SK-N-SH treated with all-trans-retinoic acid at 6 μM for 48 hours (cell line): ENCODE results near the gene NPAS2.

ENCODE experiments used
- ATAC-seq: fragments of 200-7000 bp; cut with Tn5 transposase; 3 replicates; pipeline ENCODE4 v1.9.1; 2020; ENCODE audit warnings: mild to moderate bottlenecking, moderate library complexity
- ARNTL ChIP-seq: fragments of 450-650 bp; formaldehyde crosslinking; IDR thresholded peaks from 2 replicates; pipeline ENCODE4 v1.5.0; 2020; ENCODE audit warnings: low read depth, mild to moderate bottlenecking, moderate library complexity, borderline replicate concordance
- CREB5 ChIP-seq: fragments of 250-450 bp; sonication (Bioruptor Pico); IDR thresholded peaks from 2 replicates; pipeline ENCODE4 v1.5.1; 2020; ENCODE audit warnings: low read depth, mild to moderate bottlenecking, moderate library complexity
- ESRRG ChIP-seq: fragments of 250-450 bp; sonication (Bioruptor Pico); IDR thresholded peaks from 2 replicates; pipeline ENCODE4 v1.6.1; 2021; ENCODE audit warnings: mild to moderate bottlenecking
- GLIS3 ChIP-seq: fragments of 250-450 bp; sonication (Bioruptor Pico); IDR thresholded peaks from 2 replicates; pipeline ENCODE4 v1.5.0; 2020; ENCODE audit warnings: mild to moderate bottlenecking, moderate library complexity
- ISL1 ChIP-seq: fragments of 250-450 bp; sonication (Bioruptor Pico); IDR thresholded peaks from 2 replicates; pipeline ENCODE4 v2.1.2; 2022; ENCODE audit warnings: mild to moderate bottlenecking, moderate library complexity
- OSR1 ChIP-seq: fragments of 250-450 bp; sonication (Bioruptor Pico); IDR thresholded peaks from 2 replicates; pipeline ENCODE4 v1.8.0; 2022; ENCODE audit warnings: moderate library complexity, mild to moderate bottlenecking, inconsistent platforms
- PATZ1 ChIP-seq: fragments of 250-450 bp; sonication (Bioruptor Pico); IDR thresholded peaks from 2 replicates; pipeline ENCODE4 v1.8.0; 2020; ENCODE audit warnings: mild to moderate bottlenecking, moderate library complexity, borderline replicate concordance
- PPARA ChIP-seq: fragments of 250-450 bp; sonication (Bioruptor Pico); IDR thresholded peaks from 2 replicates; pipeline ENCODE4 v1.5.0; 2020; ENCODE audit warnings: mild to moderate bottlenecking, borderline replicate concordance
- RARB ChIP-seq: fragments of 250-450 bp; sonication (Bioruptor Pico); IDR thresholded peaks from 2 replicates; pipeline ENCODE4 v1.8.0; 2021; ENCODE audit warnings: mild to moderate bottlenecking, moderate library complexity
- SNAI2 ChIP-seq: fragments of 250-450 bp; sonication (Bioruptor Pico); IDR thresholded peaks from 2 replicates; pipeline ENCODE4 v1.5.0; 2020; ENCODE audit warnings: mild to moderate bottlenecking, moderate library complexity
- TCF4 ChIP-seq: fragments of 250-450 bp; sonication (Bioruptor Pico); IDR thresholded peaks from 2 replicates; pipeline ENCODE4 v1.8.0; 2021; ENCODE audit warnings: mild to moderate bottlenecking, moderate library complexity, borderline replicate concordance
- ZFP3 ChIP-seq: fragments of 250-450 bp; sonication (Bioruptor Pico); IDR thresholded peaks from 2 replicates; pipeline ENCODE4 v1.5.0; 2020; ENCODE audit warnings: mild to moderate bottlenecking, moderate library complexity
- ZFP30 ChIP-seq: fragments of 450-650 bp; formaldehyde crosslinking; IDR thresholded peaks from 2 replicates; pipeline ENCODE4 v1.5.0; 2022; ENCODE audit warnings: mild to moderate bottlenecking, moderate library complexity
- ZNF565 ChIP-seq: fragments of 450-650 bp; formaldehyde crosslinking; conservative IDR thresholded peaks from 2 replicates; pipeline ENCODE4 v1.5.0; 2020; ENCODE audit warnings: low read depth, mild to moderate bottlenecking, moderate library complexity
- ZNF70 ChIP-seq: fragments of 450-650 bp; formaldehyde crosslinking; IDR thresholded peaks from 2 replicates; pipeline ENCODE4 v1.5.0; 2020; ENCODE audit warnings: mild to moderate bottlenecking, moderate library complexity
- TF ChIP-seq, protein P1 (sequence below): fragments of 250-450 bp; sonication (Bioruptor Pico); IDR thresholded peaks from 2 replicates; pipeline ENCODE4 v1.8.0; 2021; ENCODE audit warnings: low read depth, mild to moderate bottlenecking, moderate library complexity, borderline replicate concordance
- TF ChIP-seq, protein P2 (sequence below): fragments of 250-450 bp; sonication (Bioruptor Pico); IDR thresholded peaks from 2 replicates; pipeline ENCODE4 v1.5.1; 2021; ENCODE audit warnings: mild to moderate bottlenecking, moderate library complexity

Gene NPAS2

DNA sequence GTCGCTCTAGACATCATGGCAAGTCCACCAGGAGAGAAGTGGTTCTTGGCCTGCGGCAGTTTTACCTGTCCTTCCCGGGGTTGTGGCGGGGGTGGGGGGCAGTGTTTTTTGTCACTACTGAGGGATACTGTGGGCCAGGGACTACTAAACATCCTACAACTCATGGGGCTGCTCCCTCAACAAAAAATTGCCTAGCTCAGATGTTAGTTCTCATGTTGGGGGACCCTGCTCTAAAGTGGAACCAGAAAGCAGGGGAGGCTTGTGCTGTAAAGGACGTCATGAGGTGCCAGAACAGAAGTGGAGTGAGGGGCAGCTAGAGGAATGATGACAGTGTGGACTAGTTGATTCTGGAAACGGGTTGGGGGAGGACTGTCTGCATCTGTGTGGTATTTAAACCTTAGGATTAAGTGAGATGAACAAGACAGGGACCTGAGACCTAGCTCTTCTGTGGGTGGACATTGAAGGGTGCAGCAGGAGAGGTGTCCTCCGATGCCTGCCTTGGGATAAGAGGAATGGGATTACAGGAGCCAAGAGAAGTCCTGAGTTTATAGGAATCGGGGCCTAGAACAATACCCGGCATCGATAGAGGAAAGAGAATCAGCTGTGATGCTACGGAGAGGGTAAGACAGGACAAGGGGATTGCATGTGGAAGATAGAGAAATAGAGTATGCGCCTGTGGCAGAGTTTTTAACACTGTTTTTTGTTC, 184.8 kb downstream of the NPAS2 start (continued):
- TF ChIP-seq SNAI2 (CRISPR knock-in tag): no peak
- no peak for TF ChIP-seq ARNTL (CRISPR knock-in tag)
- no peak for TF ChIP-seq ESRRG (CRISPR knock-in tag)
- TF ChIP-seq, all 23 proteins: peak for 0

DNA sequence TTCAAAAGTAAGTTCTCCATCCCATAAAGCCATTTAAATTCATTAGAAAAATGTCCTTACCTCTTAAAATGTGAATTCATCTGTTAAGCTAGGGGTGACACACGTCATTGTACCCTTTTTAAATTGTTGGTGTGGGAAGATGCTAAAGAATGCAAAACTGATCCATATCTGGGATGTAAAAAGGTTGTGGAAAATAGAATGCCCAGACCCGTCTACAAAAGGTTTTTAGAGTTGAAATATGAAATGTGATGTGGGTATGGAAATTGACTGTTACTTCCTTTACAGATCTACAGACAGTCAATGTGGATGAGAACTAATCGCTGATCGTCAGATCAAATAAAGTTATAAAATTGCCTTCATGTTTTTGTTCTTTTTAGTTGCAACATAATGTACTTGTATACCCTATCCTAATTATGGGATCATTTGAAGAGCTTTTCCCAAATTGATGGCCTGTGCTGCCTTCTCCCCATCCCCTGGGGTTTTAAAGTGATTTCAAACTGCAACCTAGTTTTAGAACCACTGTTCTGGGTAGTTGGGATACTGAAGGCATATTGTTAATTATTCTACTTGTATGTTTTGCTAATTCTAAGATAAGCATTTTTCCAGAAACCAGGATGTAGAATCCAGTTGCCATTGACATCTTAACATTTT, 186.3 kb downstream of the NPAS2 start:
- ATAC-seq: no peak

GRCh38 chr2:101007415-101008345, 187.7 kb downstream of the NPAS2 start:
- peak; percentile 6; the same call in 1 of the 3 replicates for ATAC-seq
- TF ChIP-seq PATZ1 (CRISPR knock-in tag): peak; percentile 34; the same call in 1 of the 2 replicates
- 0 out of 2 replicates have a peak, but pooled peaks have one; percentile 2 for TF ChIP-seq GLIS3
- TF ChIP-seq ZFP30 (CRISPR knock-in tag): no peak

More for the DNA sequence above, 186.3 kb downstream of the NPAS2 start:
- no peak for TF ChIP-seq CREB5 (CRISPR knock-in tag)
- TF ChIP-seq, protein P1, sequence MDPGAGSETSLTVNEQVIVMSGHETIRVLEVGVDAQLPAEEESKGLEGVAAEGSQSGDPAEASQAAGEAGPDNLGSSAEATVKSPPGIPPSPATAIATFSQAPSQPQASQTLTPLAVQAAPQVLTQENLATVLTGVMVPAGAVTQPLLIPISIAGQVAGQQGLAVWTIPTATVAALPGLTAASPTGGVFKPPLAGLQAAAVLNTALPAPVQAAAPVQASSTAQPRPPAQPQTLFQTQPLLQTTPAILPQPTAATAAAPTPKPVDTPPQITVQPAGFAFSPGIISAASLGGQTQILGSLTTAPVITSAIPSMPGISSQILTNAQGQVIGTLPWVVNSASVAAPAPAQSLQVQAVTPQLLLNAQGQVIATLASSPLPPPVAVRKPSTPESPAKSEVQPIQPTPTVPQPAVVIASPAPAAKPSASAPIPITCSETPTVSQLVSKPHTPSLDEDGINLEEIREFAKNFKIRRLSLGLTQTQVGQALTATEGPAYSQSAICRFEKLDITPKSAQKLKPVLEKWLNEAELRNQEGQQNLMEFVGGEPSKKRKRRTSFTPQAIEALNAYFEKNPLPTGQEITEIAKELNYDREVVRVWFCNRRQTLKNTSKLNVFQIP (CRISPR knock-in tag): no peak
- no peak for TF ChIP-seq ZNF565 (CRISPR knock-in tag)
- TF ChIP-seq ZFP30 (CRISPR knock-in tag): no peak
- no peak for TF ChIP-seq RARB (CRISPR knock-in tag)
- no peak for TF ChIP-seq ISL1 (CRISPR knock-in tag)
- TF ChIP-seq PATZ1 (CRISPR knock-in tag): no peak
- no peak for TF ChIP-seq PPARA (CRISPR knock-in tag)
- no peak for TF ChIP-seq TCF4
- no peak for TF ChIP-seq ZNF70 (CRISPR knock-in tag)
- no peak for TF ChIP-seq ZFP3 (CRISPR knock-in tag)
- no peak for TF ChIP-seq OSR1 (CRISPR knock-in tag)
- TF ChIP-seq SNAI2 (CRISPR knock-in tag): no peak
- TF ChIP-seq, protein P2, sequence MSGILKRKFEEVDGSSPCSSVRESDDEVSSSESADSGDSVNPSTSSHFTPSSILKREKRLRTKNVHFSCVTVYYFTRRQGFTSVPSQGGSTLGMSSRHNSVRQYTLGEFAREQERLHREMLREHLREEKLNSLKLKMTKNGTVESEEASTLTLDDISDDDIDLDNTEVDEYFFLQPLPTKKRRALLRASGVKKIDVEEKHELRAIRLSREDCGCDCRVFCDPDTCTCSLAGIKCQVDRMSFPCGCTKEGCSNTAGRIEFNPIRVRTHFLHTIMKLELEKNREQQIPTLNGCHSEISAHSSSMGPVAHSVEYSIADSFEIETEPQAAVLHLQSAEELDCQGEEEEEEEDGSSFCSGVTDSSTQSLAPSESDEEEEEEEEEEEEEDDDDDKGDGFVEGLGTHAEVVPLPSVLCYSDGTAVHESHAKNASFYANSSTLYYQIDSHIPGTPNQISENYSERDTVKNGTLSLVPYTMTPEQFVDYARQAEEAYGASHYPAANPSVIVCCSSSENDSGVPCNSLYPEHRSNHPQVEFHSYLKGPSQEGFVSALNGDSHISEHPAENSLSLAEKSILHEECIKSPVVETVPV (CRISPR knock-in tag): no peak
